HEK293 (cell line): ENCODE results near the gene DOK5.

Experiments used
- MEIS1 ChIP-seq: sonication (generic); formaldehyde crosslinking; IDR thresholded peaks from 2 replicates; pipeline ENCODE4 v1.8.1; 2022; ENCODE audit warnings: missing genetic modification reagents, mild to moderate bottlenecking, borderline replicate concordance
- ZBTB21 ChIP-seq: fragments of 450-650 bp; formaldehyde crosslinking; IDR thresholded peaks from 2 replicates; pipeline ENCODE4 v1.5.1; 2017; ENCODE audit warnings: missing biosample characterization, missing genetic modification characterization
- ZBTB8A ChIP-seq: fragments of 450-650 bp; formaldehyde crosslinking; IDR thresholded peaks from 2 replicates; pipeline ENCODE4 v1.5.1; 2016; ENCODE audit warnings: missing biosample characterization, missing genetic modification characterization
- ZNF133 ChIP-seq: fragments of 450-650 bp; formaldehyde crosslinking; IDR thresholded peaks from 2 replicates; pipeline ENCODE4 v1.5.1; 2016; ENCODE audit warnings: missing biosample characterization, missing genetic modification characterization
- ZNF501 ChIP-seq: fragments of 450-650 bp; formaldehyde crosslinking; IDR thresholded peaks from 2 replicates; pipeline ENCODE4 v1.5.1; 2016; ENCODE audit warnings: missing biosample characterization, missing genetic modification characterization
- ZNF510 ChIP-seq: fragments of 450-650 bp; formaldehyde crosslinking; IDR thresholded peaks from 2 replicates; pipeline ENCODE4 v1.5.1; 2018; ENCODE audit warnings: mild to moderate bottlenecking, missing genetic modification characterization, missing biosample characterization; ENCODE audit not compliant: insufficient replicate concordance
- ZNF585B ChIP-seq: fragments of 450-650 bp; formaldehyde crosslinking; IDR thresholded peaks from 2 replicates; pipeline ENCODE4 v1.5.1; 2016; ENCODE audit warnings: missing biosample characterization, missing genetic modification characterization
- ZNF747 ChIP-seq: fragments of 450-650 bp; formaldehyde crosslinking; IDR thresholded peaks from 2 replicates; pipeline ENCODE4 v1.5.1; 2016; ENCODE audit warnings: missing biosample characterization, missing genetic modification characterization
- ZNF791 ChIP-seq: fragments of 450-650 bp; formaldehyde crosslinking; IDR thresholded peaks from 2 replicates; pipeline ENCODE4 v1.5.1; 2016; ENCODE audit warnings: missing biosample characterization, missing genetic modification characterization
- TF ChIP-seq, protein P1 (sequence below): fragments of 450-650 bp; formaldehyde crosslinking; IDR thresholded peaks from 2 replicates; pipeline ENCODE4 v1.5.1; 2016; ENCODE audit warnings: missing biosample characterization, missing genetic modification characterization
- TF ChIP-seq, protein P2 (sequence below): fragments of 450-650 bp; formaldehyde crosslinking; IDR thresholded peaks from 2 replicates; pipeline ENCODE4 v1.5.1; 2016; ENCODE audit warnings: missing biosample characterization, missing genetic modification characterization
- TF ChIP-seq, protein P3 (sequence below): IDR thresholded peaks from 2 replicates; pipeline ENCODE4 v1.6.1; 2011; ENCODE audit warnings: mild to moderate bottlenecking, low read depth, low read length, borderline replicate concordance
- TF ChIP-seq, protein P4 (sequence below): fragments of 450-650 bp; formaldehyde crosslinking; IDR thresholded peaks from 2 replicates; pipeline ENCODE4 v1.5.1; 2016; ENCODE audit warnings: missing biosample characterization, missing genetic modification characterization

DNA sequence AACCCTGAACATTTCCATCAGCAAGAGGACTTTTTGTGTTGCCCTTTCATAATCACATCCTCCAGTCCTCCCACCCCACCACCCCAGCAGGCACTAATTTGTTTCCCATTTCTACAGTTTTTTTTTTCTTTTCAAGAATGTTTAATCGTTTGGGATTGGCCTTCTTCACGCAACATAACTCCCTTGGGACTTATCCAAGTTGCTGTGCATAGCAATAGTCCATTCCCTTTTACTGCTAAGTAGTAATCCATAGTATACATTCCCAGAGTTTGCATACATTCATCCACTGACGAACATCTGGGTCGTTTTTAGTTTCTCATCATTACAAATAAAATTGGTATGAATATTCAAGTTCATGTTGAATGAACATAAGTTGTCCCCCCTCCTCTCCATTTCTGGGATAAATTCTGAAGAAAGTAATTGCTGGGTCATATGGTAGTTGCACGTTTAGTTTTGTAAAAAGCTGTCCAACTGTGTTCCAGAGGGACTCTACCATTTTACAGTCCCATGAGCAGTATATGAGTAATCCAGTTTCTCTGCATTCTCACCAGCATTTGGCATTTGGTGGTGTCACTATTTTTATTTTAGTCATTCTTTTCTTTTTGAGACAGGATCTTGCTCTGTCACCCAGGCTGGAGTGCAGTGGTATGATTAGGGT lies 90.8 kb downstream of the DOK5 start:
- no peak for TF ChIP-seq ZBTB8A
- TF ChIP-seq, protein P1, sequence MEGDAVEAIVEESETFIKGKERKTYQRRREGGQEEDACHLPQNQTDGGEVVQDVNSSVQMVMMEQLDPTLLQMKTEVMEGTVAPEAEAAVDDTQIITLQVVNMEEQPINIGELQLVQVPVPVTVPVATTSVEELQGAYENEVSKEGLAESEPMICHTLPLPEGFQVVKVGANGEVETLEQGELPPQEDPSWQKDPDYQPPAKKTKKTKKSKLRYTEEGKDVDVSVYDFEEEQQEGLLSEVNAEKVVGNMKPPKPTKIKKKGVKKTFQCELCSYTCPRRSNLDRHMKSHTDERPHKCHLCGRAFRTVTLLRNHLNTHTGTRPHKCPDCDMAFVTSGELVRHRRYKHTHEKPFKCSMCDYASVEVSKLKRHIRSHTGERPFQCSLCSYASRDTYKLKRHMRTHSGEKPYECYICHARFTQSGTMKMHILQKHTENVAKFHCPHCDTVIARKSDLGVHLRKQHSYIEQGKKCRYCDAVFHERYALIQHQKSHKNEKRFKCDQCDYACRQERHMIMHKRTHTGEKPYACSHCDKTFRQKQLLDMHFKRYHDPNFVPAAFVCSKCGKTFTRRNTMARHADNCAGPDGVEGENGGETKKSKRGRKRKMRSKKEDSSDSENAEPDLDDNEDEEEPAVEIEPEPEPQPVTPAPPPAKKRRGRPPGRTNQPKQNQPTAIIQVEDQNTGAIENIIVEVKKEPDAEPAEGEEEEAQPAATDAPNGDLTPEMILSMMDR (tag by site-specific recombination) = no peak
- no peak for TF ChIP-seq ZNF510 (tag by site-specific recombination)
- TF ChIP-seq, protein P2, sequence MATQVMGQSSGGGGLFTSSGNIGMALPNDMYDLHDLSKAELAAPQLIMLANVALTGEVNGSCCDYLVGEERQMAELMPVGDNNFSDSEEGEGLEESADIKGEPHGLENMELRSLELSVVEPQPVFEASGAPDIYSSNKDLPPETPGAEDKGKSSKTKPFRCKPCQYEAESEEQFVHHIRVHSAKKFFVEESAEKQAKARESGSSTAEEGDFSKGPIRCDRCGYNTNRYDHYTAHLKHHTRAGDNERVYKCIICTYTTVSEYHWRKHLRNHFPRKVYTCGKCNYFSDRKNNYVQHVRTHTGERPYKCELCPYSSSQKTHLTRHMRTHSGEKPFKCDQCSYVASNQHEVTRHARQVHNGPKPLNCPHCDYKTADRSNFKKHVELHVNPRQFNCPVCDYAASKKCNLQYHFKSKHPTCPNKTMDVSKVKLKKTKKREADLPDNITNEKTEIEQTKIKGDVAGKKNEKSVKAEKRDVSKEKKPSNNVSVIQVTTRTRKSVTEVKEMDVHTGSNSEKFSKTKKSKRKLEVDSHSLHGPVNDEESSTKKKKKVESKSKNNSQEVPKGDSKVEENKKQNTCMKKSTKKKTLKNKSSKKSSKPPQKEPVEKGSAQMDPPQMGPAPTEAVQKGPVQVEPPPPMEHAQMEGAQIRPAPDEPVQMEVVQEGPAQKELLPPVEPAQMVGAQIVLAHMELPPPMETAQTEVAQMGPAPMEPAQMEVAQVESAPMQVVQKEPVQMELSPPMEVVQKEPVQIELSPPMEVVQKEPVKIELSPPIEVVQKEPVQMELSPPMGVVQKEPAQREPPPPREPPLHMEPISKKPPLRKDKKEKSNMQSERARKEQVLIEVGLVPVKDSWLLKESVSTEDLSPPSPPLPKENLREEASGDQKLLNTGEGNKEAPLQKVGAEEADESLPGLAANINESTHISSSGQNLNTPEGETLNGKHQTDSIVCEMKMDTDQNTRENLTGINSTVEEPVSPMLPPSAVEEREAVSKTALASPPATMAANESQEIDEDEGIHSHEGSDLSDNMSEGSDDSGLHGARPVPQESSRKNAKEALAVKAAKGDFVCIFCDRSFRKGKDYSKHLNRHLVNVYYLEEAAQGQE = no peak
- no peak for TF ChIP-seq MEIS1 (CRISPR knock-in tag)
- no peak for TF ChIP-seq ZNF791
- TF ChIP-seq ZNF501 = no peak
- no peak for TF ChIP-seq ZNF133 (tag by site-specific recombination)
- TF ChIP-seq, protein P3, sequence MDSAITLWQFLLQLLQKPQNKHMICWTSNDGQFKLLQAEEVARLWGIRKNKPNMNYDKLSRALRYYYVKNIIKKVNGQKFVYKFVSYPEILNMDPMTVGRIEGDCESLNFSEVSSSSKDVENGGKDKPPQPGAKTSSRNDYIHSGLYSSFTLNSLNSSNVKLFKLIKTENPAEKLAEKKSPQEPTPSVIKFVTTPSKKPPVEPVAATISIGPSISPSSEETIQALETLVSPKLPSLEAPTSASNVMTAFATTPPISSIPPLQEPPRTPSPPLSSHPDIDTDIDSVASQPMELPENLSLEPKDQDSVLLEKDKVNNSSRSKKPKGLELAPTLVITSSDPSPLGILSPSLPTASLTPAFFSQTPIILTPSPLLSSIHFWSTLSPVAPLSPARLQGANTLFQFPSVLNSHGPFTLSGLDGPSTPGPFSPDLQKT = no peak
- TF ChIP-seq ZBTB21 (tag by site-specific recombination) = no peak
- no peak for TF ChIP-seq ZNF747 (tag by site-specific recombination)
- no peak for TF ChIP-seq ZNF585B (tag by site-specific recombination)
- TF ChIP-seq, protein P4, sequence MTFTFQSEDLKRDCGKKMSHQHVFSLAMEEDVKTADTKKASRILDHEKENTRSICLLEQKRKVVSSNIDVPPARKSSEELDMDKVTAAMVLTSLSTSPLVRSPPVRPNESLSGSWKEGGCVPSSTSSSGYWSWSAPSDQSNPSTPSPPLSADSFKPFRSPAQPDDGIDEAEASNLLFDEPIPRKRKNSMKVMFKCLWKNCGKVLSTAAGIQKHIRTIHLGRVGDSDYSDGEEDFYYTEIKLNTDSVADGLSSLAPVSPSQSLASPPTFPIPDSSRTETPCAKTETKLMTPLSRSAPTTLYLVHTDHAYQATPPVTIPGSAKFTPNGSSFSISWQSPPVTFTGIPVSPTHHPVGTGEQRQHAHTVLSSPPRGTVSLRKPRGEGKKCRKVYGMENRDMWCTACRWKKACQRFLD (tag by site-specific recombination) = no peak
